ENCODE measurements around the gene PRRG3.

The PRRG3 gene

GRCh38 chrX:151746502-151746901, 51.2 kb downstream of the PRRG3 start:
- TF ChIP-seq EZH2 (IDR thresholded peaks at IDR 0.05; ENCODE audit: borderline replicate concordance, low read length) (no peak), CTCF (IDR thresholded peaks at IDR 0.05; ENCODE audit: low read length) (no peak)
- H3K79me2 ChIP-seq (ENCODE audit: insufficient read depth, low read length): no peaks in the 10 kb centered on the region
- H3K4me2 ChIP-seq (ENCODE audit: low read length): no peak overlapping the region
- no peaks in the 10 kb centered on the region for H3K27me3 ChIP-seq (ENCODE audit: insufficient read depth, low read length)
- no peak overlapping the region for H3K27ac ChIP-seq (ENCODE audit: low read depth, low read length, poor library complexity, severe bottlenecking)
- H3K36me3 ChIP-seq (ENCODE audit: insufficient read depth, low read length): no peaks in the 10 kb centered on the region
- H3F3A ChIP-seq (ENCODE audit: insufficient read depth, low read length): no peaks in the 10 kb centered on the region
- no peaks in the 10 kb centered on the region for H3K9me2 ChIP-seq (ENCODE audit: low read depth, low read length)
- H3K9ac ChIP-seq (ENCODE audit: low read length): no peak overlapping the region
- no peaks in the 10 kb centered on the region for H3K4me1 ChIP-seq (ENCODE audit: insufficient read depth, low read length, severe bottlenecking)
- H4K20me1 ChIP-seq (ENCODE audit: insufficient read depth, low read length): no peaks in the 10 kb centered on the region
- no peak overlapping the region for H2AFZ ChIP-seq (ENCODE audit: low read length)
- no peaks in the 10 kb centered on the region for H3K9me3 ChIP-seq (ENCODE audit: low read length)
- no peak overlapping the region for H3K4me3 ChIP-seq (ENCODE audit: low read depth, low read length, poor library complexity, severe bottlenecking)

GRCh38 chrX:151750511-151750910, 55.3 kb downstream of the PRRG3 start:
- Histone ChIP-seq H3K27ac (ENCODE audit: low read depth, low read length, poor library complexity, severe bottlenecking) (no peak overlapping the region), H2AFZ (ENCODE audit: low read length) (no peak overlapping the region), H3K79me2 (ENCODE audit: insufficient read depth, low read length) (no peaks in the 10 kb centered on the region), H3K9ac (ENCODE audit: low read length) (no peak overlapping the region), H3F3A (ENCODE audit: insufficient read depth, low read length) (no peaks in the 10 kb centered on the region), H3K4me2 (ENCODE audit: low read length) (no peak overlapping the region), H4K20me1 (ENCODE audit: insufficient read depth, low read length) (no peaks in the 10 kb centered on the region), H3K27me3 (ENCODE audit: insufficient read depth, low read length) (no peaks in the 10 kb centered on the region), H3K9me2 (ENCODE audit: low read depth, low read length) (no peaks in the 10 kb centered on the region), H3K4me3 (ENCODE audit: low read depth, low read length, poor library complexity, severe bottlenecking) (no peak overlapping the region), H3K9me3 (ENCODE audit: low read length) (no peaks in the 10 kb centered on the region), H3K36me3 (ENCODE audit: insufficient read depth, low read length) (no peaks in the 10 kb centered on the region), H3K4me1 (ENCODE audit: insufficient read depth, low read length, severe bottlenecking) (no peaks in the 10 kb centered on the region)
- TF ChIP-seq EZH2 (IDR thresholded peaks at IDR 0.05; ENCODE audit: borderline replicate concordance, low read length) (no peak), CTCF (IDR thresholded peaks at IDR 0.05; ENCODE audit: low read length) (no peak)

DNA sequence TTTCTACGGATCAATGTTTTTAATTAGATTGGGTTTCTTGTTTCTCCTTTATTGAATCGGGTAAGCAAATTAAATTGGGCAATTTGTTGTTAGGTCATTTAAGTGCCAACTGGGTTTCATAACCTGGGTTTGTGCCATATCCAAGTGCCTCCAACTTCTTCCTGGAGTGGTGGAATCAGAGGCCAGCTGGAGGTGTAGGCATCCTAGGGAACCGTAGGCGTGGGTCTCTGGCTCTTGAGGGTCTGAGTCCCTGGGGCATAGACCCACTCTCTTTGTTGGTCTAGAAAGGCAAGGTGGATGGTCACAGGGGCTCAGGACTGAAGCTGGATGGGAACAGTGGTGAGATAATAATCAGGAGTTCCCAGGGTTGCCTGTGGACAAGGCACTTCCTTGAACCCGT, 57.6 kb downstream of the PRRG3 start:
- no peaks in the 10 kb centered on the region for H4K20me1 ChIP-seq (ENCODE audit: insufficient read depth, low read length)
- TF ChIP-seq CTCF (IDR thresholded peaks at IDR 0.05; ENCODE audit: low read length) (no peak), EZH2 (IDR thresholded peaks at IDR 0.05; ENCODE audit: borderline replicate concordance, low read length) (no peak)
- no peaks in the 10 kb centered on the region for H3K9me2 ChIP-seq (ENCODE audit: low read depth, low read length)
- H2AFZ ChIP-seq (ENCODE audit: low read length): no peak overlapping the region
- no peaks in the 10 kb centered on the region for H3F3A ChIP-seq (ENCODE audit: insufficient read depth, low read length)
- no peak overlapping the region for H3K4me3 ChIP-seq (ENCODE audit: low read depth, low read length, poor library complexity, severe bottlenecking)
- H3K4me1 ChIP-seq (ENCODE audit: insufficient read depth, low read length, severe bottlenecking): no peaks in the 10 kb centered on the region
- H3K9ac ChIP-seq (ENCODE audit: low read length): no peak overlapping the region
- H3K9me3 ChIP-seq (ENCODE audit: low read length): no peaks in the 10 kb centered on the region
- H3K4me2 ChIP-seq (ENCODE audit: low read length): no peak overlapping the region
- H3K36me3 ChIP-seq (ENCODE audit: insufficient read depth, low read length): no peaks in the 10 kb centered on the region
- no peaks in the 10 kb centered on the region for H3K27me3 ChIP-seq (ENCODE audit: insufficient read depth, low read length)
- no peaks in the 10 kb centered on the region for H3K79me2 ChIP-seq (ENCODE audit: insufficient read depth, low read length)
- no peak overlapping the region for H3K27ac ChIP-seq (ENCODE audit: low read depth, low read length, poor library complexity, severe bottlenecking)
